Measurements from ENCODE around the gene CRYGA. TPM values are rescaled to one million over a fixed set of nuclear protein-coding genes. Genes with fewer than 3 reads are reported as not detected.

CRYGA gene, protein sequence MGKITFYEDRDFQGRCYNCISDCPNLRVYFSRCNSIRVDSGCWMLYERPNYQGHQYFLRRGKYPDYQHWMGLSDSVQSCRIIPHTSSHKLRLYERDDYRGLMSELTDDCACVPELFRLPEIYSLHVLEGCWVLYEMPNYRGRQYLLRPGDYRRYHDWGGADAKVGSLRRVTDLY
- total RNA-seq (not detected), polyA plus RNA-seq (not detected)
- long read RNA-seq, donor 1: 0 reads
- long read RNA-seq, donor 2: 0 reads
- long read RNA-seq, donor 3: 0 reads

- DNase-seq (no peak), ATAC-seq (no peak)
- WGBS, 2 donors: 67 to 74% methylated on average over 2 of the region's 2 CpGs
- no peaks in the 10 kb centered on the region for H3K9me3 ChIP-seq
- intact Hi-C loops (cut with DNase I): no loop called here
- no peak within 1 kb of the TSS for H3K4me3 ChIP-seq
- H3K27me3 ChIP-seq: peaks cover 0 to 47% (median 4%) of the 10 kb centered on the region in 7 donors
- no peak for TF ChIP-seq CTCF (IDR thresholded peaks at IDR 0.05)
- H3K36me3 ChIP-seq: no peaks in the 10 kb centered on the region
- H3K27ac ChIP-seq: no peak within 1 kb of the TSS
- no peaks in the 10 kb centered on the region for H3K4me1 ChIP-seq
These were observed at the start of gene CRYGA for GRCh38 chr2:208163489-208163888. Gene CRYGA, minus strand, starts transcription at chr2:208163589. Its CDS starts 33 bp downstream, at chr2:208163556.

DNA sequence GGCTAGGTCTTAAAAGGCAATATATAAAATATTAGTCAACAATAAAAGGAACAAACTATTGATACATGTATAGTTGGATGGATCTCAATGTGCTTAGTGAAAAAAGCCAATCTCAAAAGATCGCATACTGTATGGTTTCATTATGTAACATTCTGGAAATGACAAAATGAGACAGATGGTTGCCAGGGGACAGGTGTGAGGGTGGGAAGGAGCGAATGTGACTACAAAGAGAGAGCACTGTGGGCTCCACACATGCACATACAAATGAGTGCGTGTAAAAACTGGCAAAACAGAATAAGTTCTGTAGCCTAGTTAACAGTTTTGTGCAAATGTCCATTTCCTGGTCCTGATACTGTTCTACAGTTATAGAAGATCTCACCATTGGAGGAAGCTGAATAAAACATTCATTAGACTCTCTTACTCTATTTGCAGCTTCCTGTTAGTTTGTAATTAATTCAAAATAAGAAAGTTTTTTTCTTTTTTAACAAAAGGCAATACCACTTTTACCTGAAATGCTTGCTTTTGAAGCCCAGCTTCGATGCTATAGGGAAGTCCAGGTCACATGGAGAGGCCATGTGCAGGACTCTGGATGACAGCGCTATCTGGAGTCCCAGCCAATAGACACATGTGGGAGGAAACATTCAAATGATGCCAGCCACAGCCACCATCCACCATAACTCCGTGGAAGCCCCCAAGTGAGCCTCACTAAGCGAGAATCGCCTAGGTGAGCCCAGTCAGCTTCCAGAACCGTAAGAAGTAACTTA, 47.5 kb upstream of the CRYGA start:
- no peak overlapping the region for H3K27ac ChIP-seq
- no peak for DNase-seq
- H3K9me3 ChIP-seq: no peaks in the 10 kb centered on the region
- ATAC-seq: no peak
- TF ChIP-seq CTCF (IDR thresholded peaks at IDR 0.05): no peak
- intact Hi-C loops (cut with DNase I): no loop called here
- no peaks in the 10 kb centered on the region for H3K27me3 ChIP-seq
- no peak overlapping the region for H3K4me3 ChIP-seq
- no peaks in the 10 kb centered on the region for H3K36me3 ChIP-seq
- WGBS, 2 donors: 88 to 93% methylated on average over 9 of the region's 9 CpGs
- H3K4me1 ChIP-seq: no peaks in the 10 kb centered on the region

GRCh38 chr2:208208335-208209085, 45.1 kb upstream of the CRYGA start:
- H3K27ac ChIP-seq: no peak overlapping the region
- no peak for DNase-seq
- 89 to 93% methylated on average over 9 of the region's 9 CpGs for WGBS, 2 donors
- no peak for TF ChIP-seq CTCF (IDR thresholded peaks at IDR 0.05)
- H3K4me3 ChIP-seq: no peak overlapping the region
- no peak for ATAC-seq
- intact Hi-C loops (cut with DNase I): no loop called here
- H3K9me3 ChIP-seq: no peaks in the 10 kb centered on the region
- H3K4me1 ChIP-seq: no peaks in the 10 kb centered on the region
- H3K27me3 ChIP-seq: no peaks in the 10 kb centered on the region
- H3K36me3 ChIP-seq: no peaks in the 10 kb centered on the region

- no peak overlapping the region for H3K4me3 ChIP-seq
- no peak overlapping the region for H3K27ac ChIP-seq
- no peak for ATAC-seq
- H3K9me3 ChIP-seq: no peaks in the 10 kb centered on the region
- WGBS, 2 donors: 80 to 88% methylated on average over 3 of the region's 3 CpGs
- H3K4me1 ChIP-seq: no peaks in the 10 kb centered on the region
- no peak for TF ChIP-seq CTCF (IDR thresholded peaks at IDR 0.05)
- DNase-seq: no peak
- no peaks in the 10 kb centered on the region for H3K36me3 ChIP-seq
- intact Hi-C loops (cut with DNase I): no loop called here
- H3K27me3 ChIP-seq: no peaks in the 10 kb centered on the region
These were observed 44.4 kb upstream of the CRYGA start for GRCh38 chr2:208207769-208208168.
